Upper lobe of left lung (tissue), 6 donors: ENCODE results near the gene MOGAT2. TPM values are rescaled to one million over a fixed set of nuclear protein-coding genes. Genes with fewer than 3 reads are reported as not detected.

ENCODE experiments used
- ATAC-seq, 2 donors: fragments of 200-7000 bp; cut with Tn5 transposase; one replicate each; pipeline ENCODE4 v1.9.1; 2022; ENCODE audit warnings: mild to moderate bottlenecking in 2 of 2, moderate library complexity in 2 of 2; ENCODE audit not compliant: low FRiP score in 2 of 2
- DNase-seq, 2 donors: peaks; one replicate each; pipeline ENCODE4 v3.0.0-alpha.2; 2019 to 2020
- H3K27ac ChIP-seq, 4 donors: fragments of 200-600 bp; sonication (generic); one replicate each; pipeline ENCODE4 v1.5.1; 2016 to 2019
- H3K27me3 ChIP-seq, 4 donors: fragments of 200-600 bp; sonication (generic); one replicate each; pipeline ENCODE4 v1.5.1; 2017 to 2019
- H3K36me3 ChIP-seq, 4 donors: fragments of 200-600 bp; sonication (generic); one replicate each; pipeline ENCODE4 v1.5.1; 2016 to 2019
- H3K4me1 ChIP-seq, 4 donors: fragments of 200-600 bp; sonication (generic); one replicate each; pipeline ENCODE4 v1.5.1; 2018 to 2019
- H3K4me3 ChIP-seq, 4 donors: fragments of 200-600 bp; sonication (generic); one replicate each; pipeline ENCODE4 v1.5.1; 2017 to 2019; ENCODE audit warnings: mild to moderate bottlenecking in 2 of 4, moderate library complexity in 1 of 4
- H3K9me3 ChIP-seq, 4 donors: fragments of 200-600 bp; sonication (generic); one replicate each; pipeline ENCODE4 v1.5.1; 2018 to 2019
- EP300 ChIP-seq, 4 donors: sonication (generic); formaldehyde crosslinking; IDR thresholded peaks; one replicate each; pipeline ENCODE4 v1.5.1; 2017; ENCODE audit warnings: antibody characterized with exemption in 4 of 4, control low read depth in 2 of 4
- POLR2A ChIP-seq, 4 donors: fragments of 450-650 bp; IDR thresholded peaks; one replicate each; pipeline ENCODE4 v1.5.1; 2016 to 2017; ENCODE audit warnings: antibody characterized with exemption in 4 of 4, mild to moderate bottlenecking in 2 of 4
- POLR2AphosphoS5 ChIP-seq, 2 donors: sonication (generic); formaldehyde crosslinking; IDR thresholded peaks; one replicate each; pipeline ENCODE4 v1.5.1; 2017; ENCODE audit warnings: antibody characterized with exemption in 2 of 2
- WGBS, 2 donors: methylation state at CpG; one replicate each; pipeline ENCODE4 v1.1.5; 2017 to 2018; 5-methylcytosine and 5-hydroxymethylcytosine counted together
- total RNA-seq, 6 donors: library from RNA; depleted of rRNA in 4 of 6; stranded (reverse); fragments of >200 nt in 4 of 6; gene quantifications; one replicate each; pipeline versions ENCODE4 v1.1.0 to v1.2.1, GENCODE V29; 2016 to 2021
- TF ChIP-seq, protein P1 (sequence below), 6 experiments: fragments of 450-650 bp in 4 of 6; fragments of 200-600 bp in 2 of 6; sonication (generic) in 2 of 6; IDR thresholded peaks; one replicate each; pipeline ENCODE4 v1.5.1; 2016 to 2019; ENCODE audit warnings: antibody characterized with exemption in 6 of 6
- donor health status: DM: no; HTN: no; CAD: no; lungs with moderate emphysema.
- donor health status: DM: no; HTN: yes; CAD: no; lungs with severe emphysema.

Gene MOGAT2
- total RNA-seq, 6 donors from 2014 or later = 0.11 to 0.13 TPM; not detected in 4

DNA sequence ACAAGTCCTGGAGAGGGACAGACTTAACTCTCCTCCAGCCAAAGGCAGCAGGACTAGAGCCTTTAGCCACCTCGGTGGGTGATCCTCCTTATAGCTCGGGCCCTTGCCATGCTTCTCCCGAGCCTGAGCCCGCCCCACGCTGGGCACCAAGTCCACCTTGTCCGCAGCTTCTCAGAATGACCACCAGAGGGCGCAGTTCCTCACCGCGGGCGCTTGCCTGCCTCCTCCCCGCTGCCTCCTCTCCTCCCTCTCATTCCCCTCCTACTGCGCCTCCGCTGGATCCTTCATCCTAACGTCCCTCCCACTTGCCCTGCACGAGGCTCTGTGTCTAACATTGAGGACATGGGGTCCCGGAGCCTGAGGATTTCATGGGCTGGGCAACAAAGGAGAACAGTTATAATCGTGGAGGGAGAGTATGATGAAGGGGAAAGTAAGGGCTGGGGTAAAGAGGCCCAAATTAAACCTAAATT, 11.3 kb upstream of the MOGAT2 start:
- no peaks in the 10 kb centered on the region for H3K36me3 ChIP-seq
- 5 to 6% methylated on average over 17 of the region's 17 CpGs for WGBS, 2 donors
- no peak overlapping the region for H3K4me3 ChIP-seq
- peaks cover 0 to 7% (median 6%) of the 10 kb centered on the region in 4 donors for H3K4me1 ChIP-seq
- no peak overlapping the region for H3K27ac ChIP-seq
- TF ChIP-seq POLR2A (IDR thresholded peaks at IDR 0.05) = peak in 1 of 4 donors; percentile 23
- TF ChIP-seq POLR2AphosphoS5 (IDR thresholded peaks at IDR 0.05) = no peak
- TF ChIP-seq, protein P1, sequence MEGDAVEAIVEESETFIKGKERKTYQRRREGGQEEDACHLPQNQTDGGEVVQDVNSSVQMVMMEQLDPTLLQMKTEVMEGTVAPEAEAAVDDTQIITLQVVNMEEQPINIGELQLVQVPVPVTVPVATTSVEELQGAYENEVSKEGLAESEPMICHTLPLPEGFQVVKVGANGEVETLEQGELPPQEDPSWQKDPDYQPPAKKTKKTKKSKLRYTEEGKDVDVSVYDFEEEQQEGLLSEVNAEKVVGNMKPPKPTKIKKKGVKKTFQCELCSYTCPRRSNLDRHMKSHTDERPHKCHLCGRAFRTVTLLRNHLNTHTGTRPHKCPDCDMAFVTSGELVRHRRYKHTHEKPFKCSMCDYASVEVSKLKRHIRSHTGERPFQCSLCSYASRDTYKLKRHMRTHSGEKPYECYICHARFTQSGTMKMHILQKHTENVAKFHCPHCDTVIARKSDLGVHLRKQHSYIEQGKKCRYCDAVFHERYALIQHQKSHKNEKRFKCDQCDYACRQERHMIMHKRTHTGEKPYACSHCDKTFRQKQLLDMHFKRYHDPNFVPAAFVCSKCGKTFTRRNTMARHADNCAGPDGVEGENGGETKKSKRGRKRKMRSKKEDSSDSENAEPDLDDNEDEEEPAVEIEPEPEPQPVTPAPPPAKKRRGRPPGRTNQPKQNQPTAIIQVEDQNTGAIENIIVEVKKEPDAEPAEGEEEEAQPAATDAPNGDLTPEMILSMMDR (IDR thresholded peaks at IDR 0.05) = peak; percentile 90 to 97 (median 92)
- no peak for TF ChIP-seq EP300 (IDR thresholded peaks at IDR 0.05)
- H3K9me3 ChIP-seq = no peaks in the 10 kb centered on the region
- DNase-seq = peak; percentile 81 to 83
- ATAC-seq = peak; percentile 88 to 95
- H3K27me3 ChIP-seq = no peaks in the 10 kb centered on the region

- H3K4me3 ChIP-seq = no peak overlapping the region
- H3K27ac ChIP-seq = no peak overlapping the region
- H3K36me3 ChIP-seq = no peaks in the 10 kb centered on the region
- 55 to 62% methylated on average over 9 of the region's 9 CpGs for WGBS, 2 donors
- H3K27me3 ChIP-seq = no peaks in the 10 kb centered on the region
- no peaks in the 10 kb centered on the region for H3K9me3 ChIP-seq
- DNase-seq (no peak), ATAC-seq (no peak)
- no peak for TF ChIP-seq EP300 (IDR thresholded peaks at IDR 0.05)
- TF ChIP-seq, protein P1 (IDR thresholded peaks at IDR 0.05) = no peak
- no peak for TF ChIP-seq POLR2A (IDR thresholded peaks at IDR 0.05)
- no peak for TF ChIP-seq POLR2AphosphoS5 (IDR thresholded peaks at IDR 0.05)
- H3K4me1 ChIP-seq = no peaks in the 10 kb centered on the region
Measured at GRCh38 chr11:75714211-75714610, 3.4 kb upstream of the MOGAT2 start.

DNA sequence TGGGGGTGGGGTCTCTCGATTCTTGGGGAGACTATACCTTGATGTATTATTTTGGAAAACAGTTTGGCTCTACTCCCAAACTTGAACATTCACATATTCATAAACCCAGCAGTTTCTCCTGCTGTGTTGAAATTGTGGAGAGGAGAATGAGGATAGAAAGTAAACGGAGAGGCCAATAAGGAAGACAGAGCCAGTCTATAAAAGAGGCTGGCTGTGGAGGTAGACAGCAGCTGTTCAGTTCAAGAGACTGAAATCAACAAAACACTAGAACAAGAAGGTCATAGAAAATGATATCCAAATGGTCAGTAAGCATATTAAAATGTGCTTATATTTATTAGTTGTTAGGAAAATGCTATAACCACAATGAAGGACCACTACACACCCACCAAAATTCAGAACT, 1.9 kb upstream of the MOGAT2 start:
- no peak for DNase-seq
- no peak for ATAC-seq
- Histone ChIP-seq H3K27ac (no peak overlapping the region), H3K36me3 (no peaks in the 10 kb centered on the region), H3K4me3 (no peak overlapping the region), H3K4me1 (no peaks in the 10 kb centered on the region), H3K27me3 (no peaks in the 10 kb centered on the region), H3K9me3 (no peaks in the 10 kb centered on the region)
- 79 to 86% methylated on average over 2 of the region's 2 CpGs for WGBS, 2 donors
- TF ChIP-seq POLR2A (IDR thresholded peaks at IDR 0.05) (no peak), EP300 (IDR thresholded peaks at IDR 0.05) (no peak), POLR2AphosphoS5 (IDR thresholded peaks at IDR 0.05) (no peak)
- TF ChIP-seq, protein P1 (IDR thresholded peaks at IDR 0.05) = no peak

DNA sequence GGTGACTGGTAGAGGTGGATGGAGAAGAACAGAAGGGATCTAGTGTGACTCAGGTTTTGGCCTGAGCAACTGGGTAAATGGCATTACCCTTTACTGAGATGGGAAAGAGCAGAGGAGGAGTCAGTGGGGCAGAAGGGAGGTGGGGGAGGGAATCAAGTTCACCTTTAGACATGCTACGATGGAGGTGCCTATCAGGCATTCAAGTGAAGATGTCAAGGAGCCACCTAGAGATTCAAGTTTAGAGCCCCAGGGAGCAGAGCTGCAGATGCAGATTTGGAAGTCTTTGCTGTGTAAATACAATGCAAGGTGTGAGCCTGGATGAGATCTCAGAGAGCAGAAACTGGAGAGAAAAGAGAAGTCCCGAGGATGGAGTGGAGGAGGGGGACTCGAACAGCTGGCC, 979 bp upstream of the MOGAT2 start:
- ATAC-seq (no peak), DNase-seq (no peak)
- Histone ChIP-seq H3K9me3 (no peaks in the 10 kb centered on the region), H3K4me1 (no peaks in the 10 kb centered on the region), H3K27ac (no peak overlapping the region), H3K27me3 (no peaks in the 10 kb centered on the region), H3K4me3 (no peak overlapping the region), H3K36me3 (no peaks in the 10 kb centered on the region)
- TF ChIP-seq POLR2AphosphoS5 (IDR thresholded peaks at IDR 0.05) (no peak), EP300 (IDR thresholded peaks at IDR 0.05) (no peak), POLR2A (IDR thresholded peaks at IDR 0.05) (no peak)
- TF ChIP-seq, protein P1 (IDR thresholded peaks at IDR 0.05) = no peak
- WGBS, 2 donors = 76 to 82% methylated on average over 3 of the region's 3 CpGs
